HG03064 (cell line): ENCODE measurements around the gene GLS.
A peak's percentile ranks its signal among the peaks of the same experiment; 100 is the strongest.
"Not testable (repeated sequence)": the region's sequence is repeated elsewhere in the genome, so short reads cannot be mapped to it uniquely, and the experiment has no call there.

ENCODE experiments used
- ATAC-seq: cut with Tn5 transposase; IDR thresholded peaks from one replicate; pipeline ENCODE4 v1.9.1; 2021; ENCODE audit warnings: low read depth; ENCODE audit not compliant: unreplicated experiment

GLS gene

GRCh38 chr2:190854726-190855125 is 25.9 kb upstream of the GLS start:
- no peak for ATAC-seq

GRCh38 chr2:190855245-190855644 is 25.4 kb upstream of the GLS start:
- no peak for ATAC-seq

DNA sequence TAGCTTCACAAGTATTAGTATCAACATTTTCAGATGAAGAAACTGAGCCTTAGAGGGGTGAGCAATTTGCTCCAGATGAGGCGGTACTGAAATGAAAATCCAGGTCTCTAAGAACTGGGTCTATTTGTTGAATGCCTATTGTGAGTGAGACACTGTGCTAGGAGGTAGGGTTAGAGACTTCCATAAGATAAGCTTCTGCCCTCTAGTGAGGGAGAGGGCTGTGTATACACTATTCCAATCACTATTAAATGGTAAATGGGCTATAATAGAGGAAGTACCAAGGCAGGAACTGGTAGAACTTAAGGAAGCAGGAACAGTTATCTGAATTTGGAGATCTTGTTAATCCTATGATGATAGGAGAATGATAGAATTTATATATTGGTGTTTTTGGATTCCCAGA is 23.6 kb upstream of the GLS start:
- no peak for ATAC-seq

DNA sequence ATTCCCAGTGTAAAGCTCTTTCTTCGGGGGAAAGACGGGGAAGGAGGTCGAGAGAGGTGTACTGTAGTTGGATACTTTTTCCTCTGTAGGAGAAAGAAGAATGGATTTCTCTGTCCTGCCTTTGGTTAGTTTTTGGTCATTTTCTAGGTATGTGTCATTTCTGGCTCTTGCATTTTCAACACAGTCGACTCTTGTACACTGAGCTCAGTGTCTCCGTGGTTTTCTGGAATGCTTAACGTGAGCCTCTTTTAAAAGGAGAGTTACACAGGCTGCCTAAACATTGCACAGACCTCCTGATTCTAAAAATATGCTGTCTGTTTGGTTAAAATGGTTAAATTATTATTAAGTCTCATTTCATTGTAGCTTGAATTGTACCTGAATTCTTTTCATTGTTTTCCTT is 21.8 kb upstream of the GLS start:
- ATAC-seq: no peak

DNA sequence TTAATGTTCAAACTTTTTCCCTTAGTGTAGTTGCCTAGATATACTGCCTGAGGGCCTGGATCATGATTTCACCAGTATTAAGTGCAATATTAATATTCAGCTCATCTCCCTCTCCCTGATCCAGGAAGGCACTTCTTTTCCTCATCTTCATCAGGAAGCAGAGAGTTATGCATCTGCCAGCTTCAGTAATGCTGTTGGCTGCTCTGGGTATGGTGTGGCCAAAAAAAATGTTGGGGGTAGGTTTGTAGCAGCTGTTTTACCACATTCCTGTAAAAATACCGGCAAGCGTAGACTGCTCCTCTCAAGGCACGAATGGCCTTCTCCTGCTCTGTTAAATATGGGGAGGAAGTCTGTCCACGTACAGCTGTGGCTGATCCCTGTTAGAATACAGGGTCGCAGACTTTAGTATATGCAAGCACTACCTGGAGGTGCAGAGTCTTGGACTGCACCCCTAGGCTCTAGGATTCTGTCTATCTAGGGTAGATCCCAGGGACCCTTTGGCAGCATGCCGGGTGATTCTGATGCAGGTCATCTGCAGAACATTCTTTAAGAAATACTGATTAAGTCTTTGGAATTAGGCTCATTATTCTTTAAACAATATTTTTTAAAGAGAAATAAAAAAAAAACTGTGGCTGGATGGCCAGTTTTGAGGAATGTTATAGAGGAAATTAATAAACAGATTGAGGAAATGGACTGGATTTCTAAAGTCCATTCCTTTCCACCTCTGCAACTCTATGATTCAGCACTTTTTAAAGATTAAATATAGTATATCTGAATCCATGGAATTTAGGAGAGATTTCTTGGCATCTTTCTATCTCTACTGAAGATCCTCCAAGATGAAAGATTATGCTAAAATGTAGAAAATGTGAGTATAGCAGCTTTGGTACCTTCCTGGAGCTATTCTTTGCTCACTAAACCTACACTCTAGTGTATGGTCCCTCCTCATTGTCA is 21.0 kb upstream of the GLS start:
- ATAC-seq: no peak

DNA sequence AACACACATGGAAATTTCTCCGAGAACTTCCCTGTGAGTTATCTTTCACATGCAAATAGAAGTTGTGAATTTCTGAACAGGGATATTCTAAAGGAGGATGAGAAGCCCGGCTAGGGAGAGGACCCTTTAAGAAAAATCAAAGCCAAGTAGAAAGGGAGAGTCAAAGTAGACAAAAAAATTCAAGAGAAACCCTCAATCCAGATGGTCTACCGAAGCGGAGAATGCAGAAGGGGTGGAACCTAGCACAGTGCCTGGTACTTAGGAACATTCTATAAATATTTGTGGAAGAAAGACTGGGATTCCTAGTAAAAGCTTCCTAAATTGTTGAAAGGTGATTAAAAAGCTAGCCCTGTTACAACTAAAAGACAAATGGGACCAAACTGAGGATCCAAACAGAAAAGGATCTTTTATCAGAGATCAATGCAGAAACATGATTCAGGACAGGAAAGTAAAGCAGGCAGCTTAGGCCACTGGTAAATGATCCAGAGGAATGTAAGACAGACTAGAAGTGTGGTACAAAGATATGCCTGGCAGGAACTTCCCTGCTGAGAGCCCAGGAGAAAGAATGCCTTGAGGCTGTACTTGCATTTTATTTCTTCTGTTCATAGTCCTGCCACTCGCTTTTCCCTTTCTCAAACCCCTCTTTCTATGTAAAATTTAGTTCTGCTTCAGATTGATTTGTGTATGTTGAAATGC is 19.5 kb upstream of the GLS start:
- ATAC-seq: no peak

DNA sequence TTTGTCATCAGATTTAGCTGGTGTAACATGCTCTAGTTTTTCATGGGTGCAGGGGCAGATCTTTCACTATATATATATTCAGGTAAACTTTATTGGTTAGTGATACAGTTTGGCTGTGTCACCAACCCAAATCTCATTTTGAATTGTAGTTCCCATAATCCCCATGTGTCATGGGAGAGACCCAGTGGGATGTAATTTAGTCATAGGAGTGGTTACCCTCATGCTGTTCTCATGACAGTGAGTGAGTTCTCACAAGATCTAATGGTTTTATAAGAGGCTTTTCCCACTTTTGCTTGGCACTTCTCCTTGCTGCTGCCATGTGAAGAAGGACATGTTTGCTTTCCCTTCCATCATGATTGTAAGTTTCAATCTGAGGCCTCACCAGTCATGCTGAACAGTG is 18.5 kb upstream of the GLS start:
- ATAC-seq: not testable (repeated sequence)

GRCh38 chr2:190862571-190862991 is 18.0 kb upstream of the GLS start:
- no peak for ATAC-seq

DNA sequence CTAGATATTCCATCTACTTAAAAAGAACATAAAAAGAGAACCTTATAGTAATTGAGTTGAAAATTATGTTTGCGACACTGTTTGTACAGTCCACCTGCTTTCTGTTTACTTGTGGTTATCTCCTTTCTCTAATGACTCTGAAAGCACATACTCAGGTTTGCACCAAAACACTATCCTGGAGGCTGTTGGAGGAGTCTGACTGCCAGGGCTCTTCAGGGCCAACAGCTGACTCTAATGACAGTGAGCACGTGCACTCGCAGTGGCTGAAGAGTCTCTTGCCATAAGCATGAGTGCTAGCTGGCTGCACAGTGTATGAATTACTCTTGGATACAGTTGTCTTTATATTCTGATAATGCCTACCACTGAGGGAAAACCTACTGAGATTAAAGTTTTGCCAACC is 16.7 kb upstream of the GLS start:
- no peak for ATAC-seq

DNA sequence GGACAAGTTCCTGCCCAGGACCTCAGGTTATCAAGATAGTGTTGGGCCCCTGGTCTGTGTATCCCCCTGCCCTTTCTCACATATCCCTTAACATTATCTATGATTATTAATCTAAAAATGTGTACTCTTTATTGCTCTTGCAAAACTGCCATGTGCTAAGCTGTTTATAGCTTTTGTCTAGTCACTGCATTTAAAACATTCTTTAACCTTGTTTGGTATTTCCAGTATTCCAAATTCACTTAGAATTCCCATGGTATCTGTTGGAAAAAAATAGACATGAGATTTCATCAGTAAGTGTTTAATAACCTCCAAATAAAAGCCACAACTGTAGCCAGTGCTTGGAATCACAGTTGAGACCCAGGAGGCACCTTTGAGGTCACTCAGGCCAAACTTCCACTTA is 16.2 kb upstream of the GLS start:
- no peak for ATAC-seq

DNA sequence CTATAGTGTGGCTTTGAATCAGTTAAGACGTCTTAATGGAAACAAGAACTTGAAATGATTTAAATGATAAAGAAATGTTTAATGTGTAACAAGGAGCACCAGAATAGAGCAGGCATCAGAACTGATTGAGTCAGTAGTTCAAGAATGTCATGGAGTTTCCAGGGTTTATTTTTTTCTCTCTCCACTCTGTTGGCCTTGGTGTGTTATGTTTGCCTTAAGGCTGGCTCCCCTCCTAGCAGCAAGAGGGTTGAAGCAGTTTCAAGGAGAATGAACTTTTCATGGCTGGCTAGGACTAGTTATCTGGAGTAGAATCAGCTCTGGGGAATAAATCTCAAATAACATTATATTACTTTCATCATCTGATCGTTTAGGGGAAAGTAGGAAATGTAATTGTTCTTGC is 13.4 kb upstream of the GLS start:
- ATAC-seq: no peak

GRCh38 chr2:190867832-190868231 is 12.8 kb upstream of the GLS start:
- no peak for ATAC-seq

DNA sequence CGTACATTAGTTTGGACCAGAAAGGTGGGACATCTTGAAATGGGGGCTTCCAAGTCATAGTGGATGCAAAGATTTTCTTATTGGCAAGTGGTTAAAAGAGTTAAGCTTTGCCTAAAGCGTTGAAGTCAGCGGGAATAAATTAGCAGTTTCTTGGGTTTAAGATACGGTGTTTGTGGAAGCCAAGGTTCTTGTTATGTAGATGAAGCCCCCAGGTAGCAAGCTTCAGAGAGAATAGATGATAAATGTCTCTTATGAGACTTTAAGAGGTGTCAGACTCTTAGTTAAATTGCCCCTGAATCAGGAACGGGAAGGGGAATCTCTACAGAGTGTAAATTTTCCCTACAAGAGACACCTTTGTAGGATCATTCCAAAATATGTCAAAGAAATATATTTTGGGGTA is 10.9 kb upstream of the GLS start:
- no peak for ATAC-seq

DNA sequence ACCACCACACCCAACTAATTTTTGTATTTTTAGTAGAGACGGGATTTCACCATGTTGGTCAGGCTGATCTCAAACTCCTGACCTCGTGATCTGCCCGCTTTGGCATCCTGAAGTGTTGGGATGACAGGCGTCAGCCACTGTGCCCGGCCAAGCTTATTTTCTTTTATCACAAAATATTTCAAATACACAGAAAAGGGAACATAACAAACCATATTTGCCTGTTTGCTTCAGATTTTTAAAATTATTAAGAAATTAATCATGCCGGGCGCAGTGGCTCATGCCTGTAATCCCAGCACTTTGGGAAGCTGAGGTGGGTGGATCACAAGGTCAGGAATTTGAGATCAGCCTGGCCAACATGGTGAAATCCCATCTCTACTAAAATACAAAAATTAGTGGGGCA is 7.2 kb upstream of the GLS start:
- ATAC-seq: not testable (repeated sequence)

GRCh38 chr2:190875891-190876290 is 4.7 kb upstream of the GLS start:
- ATAC-seq: no peak

DNA sequence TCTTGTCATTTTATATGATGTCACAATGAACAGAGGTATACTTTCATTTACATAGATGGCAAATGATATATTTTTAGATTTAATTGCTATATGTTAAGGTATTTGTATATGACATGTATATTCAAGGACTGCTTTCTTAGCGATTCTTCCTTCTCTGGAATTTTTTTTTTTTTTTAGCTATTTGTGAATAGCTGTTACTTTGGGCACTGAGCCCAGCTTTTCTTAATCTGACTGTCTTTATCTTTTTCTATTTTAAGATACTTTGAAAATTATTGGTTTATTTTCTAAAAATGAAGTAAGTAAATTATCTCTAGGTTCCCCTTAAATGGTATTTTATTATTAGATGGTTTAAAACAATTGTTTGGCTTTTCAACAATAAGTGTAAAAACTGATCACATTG is 4.0 kb upstream of the GLS start:
- ATAC-seq: no peak

- no peak for ATAC-seq
These were observed 3.2 kb upstream of the GLS start for GRCh38 chr2:190877436-190877835.

DNA sequence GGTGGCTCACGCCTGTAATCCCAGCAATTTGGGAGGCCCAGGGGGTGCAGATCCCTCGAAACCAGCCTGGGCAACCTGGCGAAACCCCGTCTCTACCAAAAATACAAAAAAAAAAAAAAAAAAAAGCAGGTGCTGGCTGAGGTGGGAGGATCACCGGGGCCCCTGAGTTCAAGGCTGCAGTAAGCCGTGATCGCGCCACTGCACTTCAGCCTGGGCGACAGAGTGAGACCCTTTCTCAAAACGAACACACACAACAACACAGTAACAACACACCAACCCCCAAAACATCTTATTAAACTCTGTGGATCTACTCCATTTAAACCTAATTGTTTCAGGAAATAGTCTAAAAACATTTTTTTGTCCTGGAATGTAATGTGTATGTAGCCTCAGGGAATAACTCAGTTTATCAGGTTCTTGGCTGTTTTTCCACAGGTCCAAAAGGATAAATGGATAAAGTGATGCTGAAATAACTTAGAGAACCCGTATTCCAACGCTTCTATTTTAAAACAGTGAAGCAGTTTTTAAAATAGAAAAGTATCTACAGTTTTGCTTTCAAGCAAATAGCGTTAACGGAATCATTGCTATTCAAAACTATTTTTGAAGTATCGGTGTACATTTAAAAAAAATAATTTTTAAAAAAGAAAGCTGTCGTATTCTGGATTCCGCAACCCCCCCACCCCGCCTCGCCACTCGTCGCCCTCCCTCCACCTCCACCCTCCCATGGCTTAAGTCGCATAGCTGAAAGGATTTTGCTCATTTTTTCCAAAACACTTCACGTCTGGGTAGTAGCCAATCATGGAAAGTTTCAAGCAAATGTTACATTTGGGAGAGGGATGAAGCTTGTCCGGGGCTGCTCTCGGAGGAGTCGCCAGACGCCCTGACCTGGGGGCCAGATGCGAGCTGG is 895 bp upstream of the GLS start:
- ATAC-seq: peak; percentile 1

- ATAC-seq: peak; percentile 0
These were observed 520 bp downstream of the GLS start for GRCh38 chr2:190881084-190881597.

GRCh38 chr2:190881598-190882410 is 1.2 kb downstream of the GLS start:
- ATAC-seq: peak; percentile 57
